K562 (cell line): ENCODE measurements around the gene PGS1. TPM values are rescaled to one million over a fixed set of nuclear protein-coding genes. Genes with fewer than 3 reads are reported as not detected.

Experiments used
- CHD2 ChIP-seq: IDR thresholded peaks from 2 replicates; pipeline ENCODE4 v1.6.1; 2011; ENCODE audit warnings: low read depth, low read length
- FOSL1 ChIP-seq: fragments of 200-800 bp; sonication (Bioruptor generic); conservative IDR thresholded peaks from 2 replicates; pipeline ENCODE4 v1.6.1; 2016; ENCODE audit warnings: missing genetic modification characterization, missing compliant biosample characterization
- NCOA6 ChIP-seq: fragments of 450-650 bp; IDR thresholded peaks from 2 replicates; pipeline ENCODE4 v1.6.1; 2017; ENCODE audit warnings: mild to moderate bottlenecking
- NR4A1 ChIP-seq, 2 experiments: fragments of 250-450 bp in 1 of 2; fragments of 450-650 bp in 1 of 2; sonication (Bioruptor Pico) in 1 of 2; IDR thresholded peaks; 2 replicates each; pipeline versions ENCODE4 v1.4.0 to v1.6.1; 2016 to 2020; ENCODE audit warnings: mild to moderate bottlenecking in 2 of 2, missing compliant biosample characterization in 1 of 2, missing genetic modification characterization in 1 of 2, moderate library complexity in 1 of 2
- NRF1 ChIP-seq, 2 experiments: fragments of 450-650 bp; IDR thresholded peaks in 1 of 2; conservative IDR thresholded peaks in 1 of 2; 2 replicates each; pipeline ENCODE4 v1.6.1; 2014; ENCODE audit warnings: mild to moderate bottlenecking in 2 of 2
- ZNF347 ChIP-seq: fragments of 450-650 bp; formaldehyde crosslinking; IDR thresholded peaks from 2 replicates; pipeline ENCODE4 v1.4.0; 2020; ENCODE audit warnings: low read depth, mild to moderate bottlenecking, moderate library complexity
- polyA plus RNA-seq, 8 experiments: library from polyadenylated mRNA; depleted of rRNA in 4 of 8; stranded (reverse) in 5 of 8; unstranded in 3 of 8; fragments of >200 nt; fragmentation: Nextera tagmentation in 2 of 8; fragmentation: Illumina TruSeq in 1 of 8; extraction: Ambion mirVana in 2 of 8; extraction: Trizol in 1 of 8; gene quantifications; 2 replicates each; pipeline versions ENCODE4 v1.2.1 to v1.2.3, GENCODE V29; 2011 to 2014; ENCODE audit warnings: inconsistent platforms in 1 of 8, missing spikeins in 1 of 8
- total RNA-seq, 7 experiments: library from RNA; depleted of rRNA in 6 of 7; stranded (reverse); fragments of >200 nt in 6 of 7; fragmentation: Illumina TruSeq in 2 of 7; extraction: Trizol in 2 of 7; gene quantifications; 2 replicates each; pipeline versions ENCODE4 v1.2.1 to v1.2.3, GENCODE V29; 2011 to 2021; ENCODE audit warnings: low replicate concordance in 1 of 7
- TF ChIP-seq, protein P1 (sequence below), 2 experiments: fragments of 450-650 bp in 1 of 2; sonication (generic) in 1 of 2; formaldehyde crosslinking in 1 of 2; IDR thresholded peaks; 2 replicates each; pipeline versions ENCODE4 v1.7.1 to v1.9.0; 2016 to 2022; ENCODE audit warnings: inconsistent platforms in 1 of 2, mild to moderate bottlenecking in 1 of 2, missing genetic modification reagents in 1 of 2
- TF ChIP-seq, protein P2 (sequence below): fragments of 250-450 bp; sonication (Bioruptor Pico); IDR thresholded peaks from 2 replicates; pipeline ENCODE4 v1.8.0; 2021; ENCODE audit warnings: borderline replicate concordance, mild to moderate bottlenecking, moderate library complexity; ENCODE audit not compliant: poor library complexity, severe bottlenecking
- TF ChIP-seq, protein P3 (sequence below): fragments of 150-350 bp; IDR thresholded peaks from 2 replicates; pipeline ENCODE4 v1.6.1; 2014; ENCODE audit warnings: low read depth, mild to moderate bottlenecking, low read length, borderline replicate concordance

The PGS1 gene
- total and polyA plus RNA-seq, 9 of the 15 experiments (the other 6 are each of a cell fraction or from before 2014, with no cell fraction given), result 1.3 to 39.4 (median 22.3) TPM

DNA sequence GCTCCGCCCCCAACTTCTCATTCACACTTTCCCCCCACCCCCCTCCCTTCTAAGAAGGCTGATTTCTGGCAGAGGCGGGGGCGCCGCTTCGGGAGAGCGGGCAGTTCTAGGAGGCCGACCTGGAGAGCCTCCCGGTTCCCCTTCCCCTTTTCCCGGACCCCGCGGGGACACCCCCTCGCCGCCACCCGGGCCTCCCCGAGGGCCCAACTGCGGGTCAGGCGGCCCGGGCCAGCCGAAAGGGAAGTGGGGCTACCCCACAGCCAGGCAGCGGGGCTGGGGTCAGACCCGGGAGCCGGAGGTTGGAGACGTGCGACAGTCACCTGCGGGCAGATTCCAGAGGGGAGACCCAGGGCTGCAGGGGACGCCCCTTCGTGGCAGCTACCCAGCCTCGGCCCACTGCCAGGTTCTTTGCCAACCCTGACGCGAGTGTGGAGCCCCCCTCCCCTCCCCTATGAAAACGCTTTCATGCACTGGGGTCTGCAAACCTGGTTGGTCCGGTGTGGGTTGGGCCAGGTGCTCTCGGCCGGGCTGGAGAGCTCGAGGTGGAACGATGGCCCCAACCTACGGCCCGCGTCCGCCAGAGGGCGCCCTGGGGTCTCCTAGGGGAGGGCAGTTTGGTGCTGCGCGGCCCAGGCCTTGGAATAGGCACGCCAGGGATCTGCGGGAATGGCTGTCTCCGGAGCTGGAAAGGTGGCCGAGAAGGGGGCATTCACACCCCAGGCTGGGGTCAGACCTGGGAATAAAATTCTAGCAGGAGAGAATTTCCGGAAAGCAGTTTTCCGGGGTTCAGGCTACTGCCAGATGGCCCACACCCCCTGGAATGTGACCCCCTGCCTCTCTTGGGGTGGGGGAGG, 17.9 kb upstream of the PGS1 start (continued):
- TF ChIP-seq, protein P1, sequence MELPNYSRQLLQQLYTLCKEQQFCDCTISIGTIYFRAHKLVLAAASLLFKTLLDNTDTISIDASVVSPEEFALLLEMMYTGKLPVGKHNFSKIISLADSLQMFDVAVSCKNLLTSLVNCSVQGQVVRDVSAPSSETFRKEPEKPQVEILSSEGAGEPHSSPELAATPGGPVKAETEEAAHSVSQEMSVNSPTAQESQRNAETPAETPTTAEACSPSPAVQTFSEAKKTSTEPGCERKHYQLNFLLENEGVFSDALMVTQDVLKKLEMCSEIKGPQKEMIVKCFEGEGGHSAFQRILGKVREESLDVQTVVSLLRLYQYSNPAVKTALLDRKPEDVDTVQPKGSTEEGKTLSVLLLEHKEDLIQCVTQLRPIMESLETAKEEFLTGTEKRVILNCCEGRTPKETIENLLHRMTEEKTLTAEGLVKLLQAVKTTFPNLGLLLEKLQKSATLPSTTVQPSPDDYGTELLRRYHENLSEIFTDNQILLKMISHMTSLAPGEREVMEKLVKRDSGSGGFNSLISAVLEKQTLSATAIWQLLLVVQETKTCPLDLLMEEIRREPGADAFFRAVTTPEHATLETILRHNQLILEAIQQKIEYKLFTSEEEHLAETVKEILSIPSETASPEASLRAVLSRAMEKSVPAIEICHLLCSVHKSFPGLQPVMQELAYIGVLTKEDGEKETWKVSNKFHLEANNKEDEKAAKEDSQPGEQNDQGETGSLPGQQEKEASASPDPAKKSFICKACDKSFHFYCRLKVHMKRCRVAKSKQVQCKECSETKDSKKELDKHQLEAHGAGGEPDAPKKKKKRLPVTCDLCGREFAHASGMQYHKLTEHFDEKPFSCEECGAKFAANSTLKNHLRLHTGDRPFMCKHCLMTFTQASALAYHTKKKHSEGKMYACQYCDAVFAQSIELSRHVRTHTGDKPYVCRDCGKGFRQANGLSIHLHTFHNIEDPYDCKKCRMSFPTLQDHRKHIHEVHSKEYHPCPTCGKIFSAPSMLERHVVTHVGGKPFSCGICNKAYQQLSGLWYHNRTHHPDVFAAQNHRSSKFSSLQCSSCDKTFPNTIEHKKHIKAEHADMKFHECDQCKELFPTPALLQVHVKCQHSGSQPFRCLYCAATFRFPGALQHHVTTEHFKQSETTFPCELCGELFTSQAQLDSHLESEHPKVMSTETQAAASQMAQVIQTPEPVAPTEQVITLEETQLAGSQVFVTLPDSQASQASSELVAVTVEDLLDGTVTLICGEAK (IDR thresholded peaks at IDR 0.05), result peak; percentile 45; the same call in 1 of the 2 replicates
- TF ChIP-seq, protein P1 (CRISPR knock-in tag; IDR thresholded peaks at IDR 0.05), result no peak
- TF ChIP-seq CHD2 (no peak), NRF1 (conservative IDR thresholded peaks at IDR 0.05 in 1 of 2, IDR thresholded peaks at IDR 0.05 in 1 of 2) (peak; percentile 33 to 50; a peak in 3 of 4 replicates), FOSL1 (tag) (no peak; the same call in 1 of the 2 replicates), NR4A1 (CRISPR knock-in tag; IDR thresholded peaks at IDR 0.05) (no peak), NR4A1 (tag; IDR thresholded peaks at IDR 0.05) (no peak), NCOA6 (no peak; the same call in 1 of the 2 replicates), ZNF347 (no peak)
- TF ChIP-seq, protein P2, sequence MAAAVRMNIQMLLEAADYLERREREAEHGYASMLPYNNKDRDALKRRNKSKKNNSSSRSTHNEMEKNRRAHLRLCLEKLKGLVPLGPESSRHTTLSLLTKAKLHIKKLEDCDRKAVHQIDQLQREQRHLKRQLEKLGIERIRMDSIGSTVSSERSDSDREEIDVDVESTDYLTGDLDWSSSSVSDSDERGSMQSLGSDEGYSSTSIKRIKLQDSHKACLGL, result no peak
- TF ChIP-seq, protein P3, sequence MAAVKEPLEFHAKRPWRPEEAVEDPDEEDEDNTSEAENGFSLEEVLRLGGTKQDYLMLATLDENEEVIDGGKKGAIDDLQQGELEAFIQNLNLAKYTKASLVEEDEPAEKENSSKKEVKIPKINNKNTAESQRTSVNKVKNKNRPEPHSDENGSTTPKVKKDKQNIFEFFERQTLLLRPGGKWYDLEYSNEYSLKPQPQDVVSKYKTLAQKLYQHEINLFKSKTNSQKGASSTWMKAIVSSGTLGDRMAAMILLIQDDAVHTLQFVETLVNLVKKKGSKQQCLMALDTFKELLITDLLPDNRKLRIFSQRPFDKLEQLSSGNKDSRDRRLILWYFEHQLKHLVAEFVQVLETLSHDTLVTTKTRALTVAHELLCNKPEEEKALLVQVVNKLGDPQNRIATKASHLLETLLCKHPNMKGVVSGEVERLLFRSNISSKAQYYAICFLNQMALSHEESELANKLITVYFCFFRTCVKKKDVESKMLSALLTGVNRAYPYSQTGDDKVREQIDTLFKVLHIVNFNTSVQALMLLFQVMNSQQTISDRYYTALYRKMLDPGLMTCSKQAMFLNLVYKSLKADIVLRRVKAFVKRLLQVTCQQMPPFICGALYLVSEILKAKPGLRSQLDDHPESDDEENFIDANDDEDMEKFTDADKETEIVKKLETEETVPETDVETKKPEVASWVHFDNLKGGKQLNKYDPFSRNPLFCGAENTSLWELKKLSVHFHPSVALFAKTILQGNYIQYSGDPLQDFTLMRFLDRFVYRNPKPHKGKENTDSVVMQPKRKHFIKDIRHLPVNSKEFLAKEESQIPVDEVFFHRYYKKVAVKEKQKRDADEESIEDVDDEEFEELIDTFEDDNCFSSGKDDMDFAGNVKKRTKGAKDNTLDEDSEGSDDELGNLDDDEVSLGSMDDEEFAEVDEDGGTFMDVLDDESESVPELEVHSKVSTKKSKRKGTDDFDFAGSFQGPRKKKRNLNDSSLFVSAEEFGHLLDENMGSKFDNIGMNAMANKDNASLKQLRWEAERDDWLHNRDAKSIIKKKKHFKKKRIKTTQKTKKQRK, result no peak
